Osteocyte (in vitro differentiated cells): ENCODE data around the gene CENPK. TPM values are rescaled to one million over a fixed set of nuclear protein-coding genes. Genes with fewer than 3 reads are reported as not detected.

Source experiments
- DNase-seq: peaks from one replicate; pipeline ENCODE4 v3.0.0; 2021; ENCODE audit warnings: mixed read lengths; ENCODE audit not compliant: unreplicated experiment; ENCODE audit errors: extremely low spot score
- H3K27ac Mint-ChIP-seq: one replicate; pipeline ENCODE4 v1.8.0; 2021; ENCODE audit warnings: mild to moderate bottlenecking, mixed read lengths; ENCODE audit not compliant: unreplicated experiment
- H3K27me3 Mint-ChIP-seq: one replicate; pipeline ENCODE4 v1.8.0; 2021; ENCODE audit warnings: mixed read lengths; ENCODE audit not compliant: unreplicated experiment
- H3K36me3 Mint-ChIP-seq: one replicate; pipeline ENCODE4 v1.8.0; 2021; ENCODE audit warnings: mixed read lengths; ENCODE audit not compliant: unreplicated experiment
- H3K4me1 Mint-ChIP-seq: one replicate; pipeline ENCODE4 v1.8.0; 2021; ENCODE audit warnings: mixed read lengths; ENCODE audit not compliant: unreplicated experiment
- H3K4me3 Mint-ChIP-seq: one replicate; pipeline ENCODE4 v1.8.0; 2021; ENCODE audit warnings: mild to moderate bottlenecking, moderate library complexity, mixed read lengths; ENCODE audit not compliant: unreplicated experiment
- H3K9me3 Mint-ChIP-seq: one replicate; pipeline ENCODE4 v1.8.0; 2021; ENCODE audit warnings: mixed read lengths; ENCODE audit not compliant: unreplicated experiment
- CTCF ChIP-seq: fragments of 200-600 bp; sonication (generic); IDR thresholded peaks from 2 replicates; pipeline ENCODE4 v1.5.0; 2021; ENCODE audit warnings: antibody characterized with exemption, mild to moderate bottlenecking, moderate library complexity
- total RNA-seq: library from RNA; stranded (reverse); gene quantifications from 2 replicates; pipeline ENCODE4 v1.2.1, GENCODE V29; 2021

The CENPK gene
- total RNA-seq, 1 donor from 2014 or later, result 11.3 TPM

GRCh38 chr5:65481635-65482295, 81.2 kb downstream of the CENPK start, which contains the start of gene ADAMTS6:
Gene ADAMTS6 (minus strand): TSS chr5:65481920. CDS start chr5:65473673, 8,247 bp downstream.
- Mint-ChIP-seq H3K4me1 (peaks cover 11% of the 10 kb centered on the region), H3K9me3 (no peaks in the 10 kb centered on the region), H3K27me3 (no peaks in the 10 kb centered on the region), H3K27ac (no peak within 1 kb of the TSS), H3K36me3 (no peaks in the 10 kb centered on the region), H3K4me3 (no peak within 1 kb of the TSS)
- no peak for TF ChIP-seq CTCF
- peak; percentile 92 for DNase-seq

GRCh38 chr5:65481171-65481581, 81.8 kb downstream of the CENPK start:
- H3K4me1 Mint-ChIP-seq, result peaks cover 11% of the 10 kb centered on the region
- no peaks in the 10 kb centered on the region for H3K27me3 Mint-ChIP-seq
- H3K4me3 Mint-ChIP-seq, result no peak overlapping the region
- no peaks in the 10 kb centered on the region for H3K9me3 Mint-ChIP-seq
- no peak for DNase-seq
- TF ChIP-seq CTCF, result no peak
- no peaks in the 10 kb centered on the region for H3K36me3 Mint-ChIP-seq
- H3K27ac Mint-ChIP-seq, result no peak overlapping the region

GRCh38 chr5:65480306-65480865, 82.6 kb downstream of the CENPK start:
- no peak overlapping the region for H3K4me3 Mint-ChIP-seq
- peaks cover 12% of the 10 kb centered on the region for H3K4me1 Mint-ChIP-seq
- H3K27ac Mint-ChIP-seq, result no peak overlapping the region
- TF ChIP-seq CTCF, result no peak
- no peaks in the 10 kb centered on the region for H3K9me3 Mint-ChIP-seq
- no peaks in the 10 kb centered on the region for H3K27me3 Mint-ChIP-seq
- no peak for DNase-seq
- no peaks in the 10 kb centered on the region for H3K36me3 Mint-ChIP-seq

GRCh38 chr5:65479527-65479926, 83.4 kb downstream of the CENPK start:
- TF ChIP-seq CTCF, result no peak
- Mint-ChIP-seq H3K4me1 (peaks cover 15% of the 10 kb centered on the region), H3K9me3 (no peaks in the 10 kb centered on the region), H3K27ac (no peak overlapping the region), H3K36me3 (no peaks in the 10 kb centered on the region), H3K4me3 (no peak overlapping the region), H3K27me3 (no peaks in the 10 kb centered on the region)
- no peak for DNase-seq

GRCh38 chr5:65478336-65478735, 84.6 kb downstream of the CENPK start:
- DNase-seq, result no peak
- no peak overlapping the region for H3K4me3 Mint-ChIP-seq
- TF ChIP-seq CTCF, result no peak
- no peak overlapping the region for H3K27ac Mint-ChIP-seq
- H3K4me1 Mint-ChIP-seq, result peaks cover 14% of the 10 kb centered on the region
- H3K9me3 Mint-ChIP-seq, result no peaks in the 10 kb centered on the region
- H3K27me3 Mint-ChIP-seq, result no peaks in the 10 kb centered on the region
- no peaks in the 10 kb centered on the region for H3K36me3 Mint-ChIP-seq
